ENCODE results near the gene INAFM2. TPM values are rescaled to one million over a fixed set of nuclear protein-coding genes. Genes with fewer than 3 reads are reported as not detected.

The INAFM2 gene
- total RNA-seq, 1 experiment from 2014 or later: 15.5 TPM

DNA sequence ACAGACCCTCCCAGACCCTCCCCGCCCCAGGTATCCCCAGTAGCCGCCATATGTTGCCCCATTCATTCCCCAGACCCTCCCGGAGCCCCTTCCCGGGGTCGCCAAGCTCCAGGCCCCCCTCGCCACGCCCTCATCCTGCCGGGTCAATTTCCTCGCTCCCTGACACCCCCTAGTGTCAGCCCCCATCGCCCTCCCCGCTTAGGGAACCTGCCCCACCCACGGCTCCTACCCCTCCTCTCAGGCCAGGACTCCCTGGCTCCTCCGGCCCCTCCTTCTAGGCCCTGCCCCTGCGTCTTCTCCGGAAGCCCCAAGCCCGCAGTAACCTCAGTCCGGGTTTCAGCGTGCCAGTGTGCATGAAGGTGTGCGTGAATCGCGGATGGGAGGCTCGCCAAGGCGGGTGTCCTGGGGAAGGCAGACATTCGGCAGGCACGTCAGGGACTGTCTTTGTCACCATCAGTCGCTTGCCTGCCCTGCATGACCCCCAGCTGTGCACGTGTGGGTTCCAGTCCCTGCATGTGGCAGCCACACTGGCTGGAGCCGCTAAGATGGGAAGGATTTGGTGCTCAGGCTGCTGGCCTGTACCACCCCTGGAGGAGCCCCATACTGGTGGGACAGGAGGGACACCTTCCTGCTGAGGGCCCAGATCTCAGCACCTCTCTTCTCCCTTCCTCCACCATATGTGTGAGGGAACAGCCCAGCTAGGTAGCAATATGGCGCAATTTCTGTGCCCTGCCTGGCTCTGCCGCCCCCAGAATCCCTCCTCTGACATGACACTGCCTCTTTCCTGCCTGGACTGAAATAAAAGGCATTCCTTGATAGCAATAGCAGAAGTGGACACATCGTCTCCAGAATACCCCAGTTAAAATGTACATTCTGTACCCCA, 35.2 kb downstream of the INAFM2 start:
- DNase-seq (ENCODE audit: low read depth): peak; percentile 49

DNA sequence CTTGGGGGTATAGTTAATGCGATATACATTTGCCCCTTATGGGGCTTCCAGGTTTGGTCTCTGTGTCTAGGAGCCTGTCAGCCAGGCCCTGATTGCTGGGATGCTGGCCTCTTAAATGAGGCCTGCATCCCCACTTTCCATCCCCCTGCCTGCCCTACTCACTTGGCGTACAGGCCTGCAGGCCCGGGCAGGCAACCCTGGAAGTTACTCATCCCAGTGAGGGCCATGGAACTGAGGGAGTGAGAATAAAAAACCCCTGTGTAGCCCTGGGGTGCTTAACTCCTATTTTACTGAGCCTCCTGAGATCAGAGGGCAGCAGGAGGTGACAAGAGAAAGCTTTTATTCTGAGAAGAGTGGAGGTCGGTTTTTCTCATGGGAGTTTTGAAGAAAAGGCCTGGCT, 36.5 kb downstream of the INAFM2 start:
- DNase-seq (ENCODE audit: low read depth): no peak

DNA sequence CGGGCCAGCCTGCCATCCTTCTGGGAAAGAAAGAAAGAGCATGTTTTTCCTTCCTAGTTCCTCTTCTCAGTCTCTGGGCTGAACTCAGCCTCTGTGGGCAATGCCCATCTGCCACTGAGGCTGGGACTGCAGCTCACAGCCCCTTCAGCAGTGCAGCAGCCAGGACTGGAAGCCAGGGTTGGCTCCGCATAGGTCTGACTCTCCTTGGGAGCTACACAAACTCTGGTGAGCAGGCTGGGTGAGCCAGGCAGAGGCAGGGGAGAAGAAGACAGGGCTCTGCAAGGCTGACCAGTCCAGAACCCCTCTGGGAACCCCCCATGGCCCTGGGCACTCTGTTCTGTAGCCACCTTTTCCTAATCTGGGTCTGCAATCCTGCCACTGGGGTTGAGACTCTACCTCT, 38.1 kb downstream of the INAFM2 start:
- DNase-seq (ENCODE audit: low read depth): no peak

DNA sequence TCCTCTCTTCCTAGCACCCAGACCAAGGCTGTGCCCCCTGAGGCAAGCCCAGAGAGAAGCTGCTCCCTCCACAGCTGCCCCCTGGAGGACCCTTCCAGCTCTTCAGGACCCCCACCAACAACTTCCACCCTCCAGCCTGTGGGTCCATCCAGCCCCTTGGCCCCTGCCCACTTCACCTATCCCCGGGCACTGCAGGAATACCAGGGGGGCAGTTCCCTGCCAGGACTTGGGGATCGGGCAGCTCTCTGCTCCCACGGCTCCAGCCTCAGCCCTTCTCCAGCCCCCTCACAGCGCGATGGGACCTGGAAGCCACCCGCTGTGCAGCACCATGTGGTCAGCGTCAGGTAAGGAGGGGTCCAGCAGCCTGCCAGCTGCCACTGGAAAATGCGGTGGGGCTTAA, 40.1 kb downstream of the INAFM2 start:
- DNase-seq (ENCODE audit: low read depth): no peak

GRCh38 chr15:40364251-40364650, 40.8 kb downstream of the INAFM2 start:
- DNase-seq (ENCODE audit: low read depth): no peak

GRCh38 chr15:40365016-40365415, 41.5 kb downstream of the INAFM2 start:
- no peak for DNase-seq (ENCODE audit: low read depth)

- no peak for DNase-seq (ENCODE audit: low read depth)
Observed at GRCh38 chr15:40365624-40366456, 42.3 kb downstream of the INAFM2 start.

GRCh38 chr15:40366457-40367370, 43.2 kb downstream of the INAFM2 start:
- no peak for DNase-seq (ENCODE audit: low read depth)

- DNase-seq (ENCODE audit: low read depth): no peak
Observed at GRCh38 chr15:40367371-40367685, 43.8 kb downstream of the INAFM2 start.

DNA sequence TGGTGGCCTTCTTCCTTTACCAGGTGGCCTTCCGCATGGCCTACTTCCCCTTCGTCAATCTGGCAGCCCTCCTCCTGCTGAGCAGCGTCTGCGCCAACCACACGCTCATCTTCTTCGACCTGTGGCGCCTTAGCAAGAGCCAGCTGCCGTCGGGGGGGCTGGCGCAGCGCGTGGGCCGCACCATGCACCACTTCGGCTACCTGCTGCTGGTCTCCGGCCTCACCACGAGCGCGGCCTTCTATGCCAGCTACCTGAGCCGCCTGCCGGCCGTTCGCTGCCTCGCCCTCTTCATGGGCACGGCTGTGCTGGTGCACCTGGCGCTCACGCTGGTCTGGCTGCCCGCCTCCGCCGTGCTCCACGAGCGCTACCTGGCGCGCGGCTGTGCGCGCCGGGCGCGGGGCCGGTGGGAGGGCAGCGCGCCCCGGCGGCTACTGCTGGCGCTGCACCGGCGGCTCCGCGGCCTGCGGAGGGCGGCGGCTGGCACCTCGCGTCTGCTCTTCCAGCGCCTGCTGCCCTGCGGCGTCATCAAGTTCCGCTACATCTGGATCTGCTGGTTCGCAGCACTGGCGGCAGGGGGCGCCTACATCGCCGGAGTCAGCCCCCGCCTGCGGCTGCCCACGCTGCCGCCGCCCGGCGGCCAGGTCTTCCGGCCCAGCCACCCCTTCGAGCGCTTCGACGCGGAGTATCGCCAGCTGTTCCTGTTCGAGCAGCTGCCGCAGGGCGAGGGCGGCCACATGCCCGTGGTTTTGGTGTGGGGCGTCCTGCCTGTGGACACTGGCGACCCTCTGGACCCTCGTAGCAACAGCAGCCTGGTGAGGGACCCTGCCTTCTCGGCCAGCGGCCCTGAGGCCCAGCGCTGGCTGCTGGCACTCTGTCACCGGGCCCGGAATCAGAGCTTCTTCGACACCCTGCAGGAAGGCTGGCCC, 44.5 kb downstream of the INAFM2 start:
- DNase-seq (ENCODE audit: low read depth): peak; percentile 93

GRCh38 chr15:40368719-40369473, 45.4 kb downstream of the INAFM2 start:
- DNase-seq (ENCODE audit: low read depth): no peak

- DNase-seq (ENCODE audit: low read depth): no peak
Observed at GRCh38 chr15:40369474-40369869, 46.0 kb downstream of the INAFM2 start.

DNA sequence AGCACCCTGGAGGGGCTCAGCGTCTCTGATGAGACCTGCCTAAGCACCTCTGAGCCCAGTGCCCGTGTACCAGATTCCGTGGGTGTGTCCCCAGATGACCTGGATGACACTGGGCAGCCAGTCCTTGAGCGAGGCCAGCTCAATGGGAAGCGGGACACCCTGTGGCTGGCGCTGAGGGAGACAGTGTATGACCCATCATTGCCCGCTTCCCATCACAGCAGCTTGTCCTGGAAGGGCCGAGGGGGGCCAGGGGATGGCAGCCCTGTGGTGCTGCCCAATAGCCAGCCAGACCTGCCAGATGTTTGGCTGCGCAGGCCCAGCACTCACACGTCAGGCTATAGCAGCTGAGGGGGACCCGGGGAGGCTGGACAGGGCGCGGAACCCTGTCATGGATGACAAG, 46.5 kb downstream of the INAFM2 start:
- DNase-seq (ENCODE audit: low read depth): no peak

- DNase-seq (ENCODE audit: low read depth): no peak
Observed at GRCh38 chr15:40372981-40373380, 49.5 kb downstream of the INAFM2 start.

Other genes with a start within 250 kb of the INAFM2 start
- 2.2 and 3.7 TPM in 2 replicates for gene BMF, start 214.8 kb upstream of the INAFM2 start, total RNA-seq (2014; rRNA removed; shearing (Covaris generic))
- 90.3 and 108 TPM in 2 replicates for gene BUB1B, start 162.6 kb upstream of the INAFM2 start, total RNA-seq (2014; rRNA removed; shearing (Covaris generic))
- 0.12 and 0.57 TPM in 2 replicates for gene PAK6, start 84.6 kb upstream of the INAFM2 start, total RNA-seq (2014; rRNA removed; shearing (Covaris generic))
- 0.63 and 0.97 TPM in 2 replicates for gene ANKRD63, start 40.6 kb upstream of the INAFM2 start, total RNA-seq (2014; rRNA removed; shearing (Covaris generic))
- 0.29 and 1.3 TPM in 2 replicates for gene PLCB2, start 15.8 kb upstream of the INAFM2 start, total RNA-seq (2014; rRNA removed; shearing (Covaris generic))
- 5.4 and 6.1 TPM in 2 replicates for gene CCDC9B, start 17.2 kb downstream of the INAFM2 start, total RNA-seq (2014; rRNA removed; shearing (Covaris generic))
- not detected in 2 replicates for gene PHGR1, start 27.3 kb downstream of the INAFM2 start, total RNA-seq (2014; rRNA removed; shearing (Covaris generic))
- 0.51 and 1.1 TPM in 2 replicates for gene DISP2, start 34.5 kb downstream of the INAFM2 start, total RNA-seq (2014; rRNA removed; shearing (Covaris generic))
- gene KNSTRN, start 59.0 kb downstream of the INAFM2 start, total RNA-seq (2014; rRNA removed; shearing (Covaris generic)): 91.9 and 144 TPM in 2 replicates
- 17.9 and 23.4 TPM in 2 replicates for gene IVD, start 82.1 kb downstream of the INAFM2 start, total RNA-seq (2014; rRNA removed; shearing (Covaris generic))
- gene BAHD1, start 117.3 kb downstream of the INAFM2 start, total RNA-seq (2014; rRNA removed; shearing (Covaris generic)): 10.8 and 11.0 TPM in 2 replicates
- 11.3 and 16.6 TPM in 2 replicates for gene CHST14, start 147.3 kb downstream of the INAFM2 start, total RNA-seq (2014; rRNA removed; shearing (Covaris generic))
- 14.3 and 25.8 TPM in 2 replicates for gene CCDC32, start 241.3 kb downstream of the INAFM2 start, total RNA-seq (2014; rRNA removed; shearing (Covaris generic))
- gene RPUSD2, start 245.6 kb downstream of the INAFM2 start, total RNA-seq (2014; rRNA removed; shearing (Covaris generic)): 12.7 and 13.8 TPM in 2 replicates